Right atrium auricular region (tissue), 2 donors: ENCODE results near the gene BICRA. TPM values are rescaled to one million over a fixed set of nuclear protein-coding genes. Genes with fewer than 3 reads are reported as not detected.
A peak's percentile ranks its signal among the peaks of the same experiment; 100 is the strongest.
"Not testable (repeated sequence)": the region's sequence is repeated elsewhere in the genome, so short reads cannot be mapped to it uniquely, and the experiment has no call there.

Experiments
- DNase-seq: peaks from one replicate; pipeline ENCODE4 v3.0.0-alpha.2; 2019; ENCODE audit warnings: low spot score
- H3K27ac ChIP-seq, 2 donors: fragments of 200-600 bp; sonication (generic); 1 replicate in 1 of 2; 2 replicates in 1 of 2; pipeline ENCODE4 v1.5.1; 2016 to 2019
- H3K27me3 ChIP-seq, 2 donors: fragments of 200-600 bp; sonication (generic); one replicate each; pipeline versions ENCODE4 v1.5.1 to v1.6.0; 2017 to 2019
- H3K36me3 ChIP-seq: fragments of 200-600 bp; sonication (generic); one replicate; pipeline ENCODE4 v1.5.1; 2016
- H3K4me1 ChIP-seq, 2 donors: fragments of 200-600 bp; sonication (generic); one replicate each; pipeline versions ENCODE4 v1.5.1 to v1.6.0; 2017 to 2019
- H3K4me3 ChIP-seq, 2 donors: fragments of 200-600 bp; sonication (generic); 1 replicate in 1 of 2; 2 replicates in 1 of 2; pipeline ENCODE4 v1.5.1; 2017 to 2019; ENCODE audit warnings: mild to moderate bottlenecking in 1 of 2, moderate library complexity in 1 of 2
- H3K9me3 ChIP-seq, 2 donors: fragments of 200-600 bp; sonication (generic); one replicate each; pipeline ENCODE4 v1.5.1; 2019
- total RNA-seq, 2 donors: library from RNA; depleted of rRNA; stranded (reverse); fragments of >200 nt; gene quantifications; one replicate each; pipeline ENCODE4 v1.1.0, GENCODE V29; 2016
- TF ChIP-seq, protein P1 (sequence below), 2 donors: fragments of 200-600 bp; sonication (generic); IDR thresholded peaks; one replicate each; pipeline ENCODE4 v1.5.1; 2019; ENCODE audit warnings: antibody characterized with exemption in 2 of 2

Gene BICRA
- total RNA-seq, 2 donors from 2014 or later: 7.0 to 12.6 TPM

DNA sequence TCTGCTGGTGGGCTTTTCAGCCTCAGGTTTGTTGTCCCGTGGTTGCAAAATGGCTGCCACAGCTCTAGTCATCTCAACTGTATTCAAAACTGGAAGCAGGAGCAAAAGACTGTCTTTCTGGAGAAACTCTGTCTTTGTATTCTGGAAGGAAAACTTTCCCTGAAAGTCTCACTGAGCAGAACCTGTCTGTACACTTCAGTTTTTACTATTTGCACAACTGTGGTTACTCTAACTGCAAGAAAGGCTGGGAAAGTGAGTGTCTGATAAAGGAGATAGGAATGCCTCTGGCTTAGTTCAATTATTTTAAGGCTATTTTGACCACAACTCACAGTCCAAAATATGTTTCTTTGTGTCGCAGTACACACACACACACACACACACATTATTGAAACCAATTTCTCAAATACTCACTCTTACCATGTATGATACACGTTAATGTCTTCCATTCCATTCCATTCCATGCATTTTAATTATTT is 54.5 kb downstream of the BICRA start:
- no peaks in the 10 kb centered on the region for H3K36me3 ChIP-seq
- no peaks in the 10 kb centered on the region for H3K27me3 ChIP-seq
- TF ChIP-seq, protein P1, sequence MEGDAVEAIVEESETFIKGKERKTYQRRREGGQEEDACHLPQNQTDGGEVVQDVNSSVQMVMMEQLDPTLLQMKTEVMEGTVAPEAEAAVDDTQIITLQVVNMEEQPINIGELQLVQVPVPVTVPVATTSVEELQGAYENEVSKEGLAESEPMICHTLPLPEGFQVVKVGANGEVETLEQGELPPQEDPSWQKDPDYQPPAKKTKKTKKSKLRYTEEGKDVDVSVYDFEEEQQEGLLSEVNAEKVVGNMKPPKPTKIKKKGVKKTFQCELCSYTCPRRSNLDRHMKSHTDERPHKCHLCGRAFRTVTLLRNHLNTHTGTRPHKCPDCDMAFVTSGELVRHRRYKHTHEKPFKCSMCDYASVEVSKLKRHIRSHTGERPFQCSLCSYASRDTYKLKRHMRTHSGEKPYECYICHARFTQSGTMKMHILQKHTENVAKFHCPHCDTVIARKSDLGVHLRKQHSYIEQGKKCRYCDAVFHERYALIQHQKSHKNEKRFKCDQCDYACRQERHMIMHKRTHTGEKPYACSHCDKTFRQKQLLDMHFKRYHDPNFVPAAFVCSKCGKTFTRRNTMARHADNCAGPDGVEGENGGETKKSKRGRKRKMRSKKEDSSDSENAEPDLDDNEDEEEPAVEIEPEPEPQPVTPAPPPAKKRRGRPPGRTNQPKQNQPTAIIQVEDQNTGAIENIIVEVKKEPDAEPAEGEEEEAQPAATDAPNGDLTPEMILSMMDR (IDR thresholded peaks at IDR 0.05): no peak
- no peak for DNase-seq
- no peaks in the 10 kb centered on the region for H3K9me3 ChIP-seq
- peaks cover 0 to 90% of the 10 kb centered on the region in 2 donors for H3K4me1 ChIP-seq
- peak overlapping the region; percentile 95 to 99 for H3K27ac ChIP-seq
- no peak overlapping the region for H3K4me3 ChIP-seq

GRCh38 chr19:47663911-47664771 is 55.2 kb downstream of the BICRA start:
- Histone ChIP-seq H3K27me3 (no peaks in the 10 kb centered on the region), H3K4me1 (peaks cover 0 to 87% of the 10 kb centered on the region in 2 donors), H3K27ac (peak overlapping the region; percentile 95 to 99), H3K4me3 (no peak overlapping the region), H3K36me3 (no peaks in the 10 kb centered on the region), H3K9me3 (no peaks in the 10 kb centered on the region)
- DNase-seq: peak; percentile 95
- TF ChIP-seq, protein P1 (IDR thresholded peaks at IDR 0.05): no peak

DNA sequence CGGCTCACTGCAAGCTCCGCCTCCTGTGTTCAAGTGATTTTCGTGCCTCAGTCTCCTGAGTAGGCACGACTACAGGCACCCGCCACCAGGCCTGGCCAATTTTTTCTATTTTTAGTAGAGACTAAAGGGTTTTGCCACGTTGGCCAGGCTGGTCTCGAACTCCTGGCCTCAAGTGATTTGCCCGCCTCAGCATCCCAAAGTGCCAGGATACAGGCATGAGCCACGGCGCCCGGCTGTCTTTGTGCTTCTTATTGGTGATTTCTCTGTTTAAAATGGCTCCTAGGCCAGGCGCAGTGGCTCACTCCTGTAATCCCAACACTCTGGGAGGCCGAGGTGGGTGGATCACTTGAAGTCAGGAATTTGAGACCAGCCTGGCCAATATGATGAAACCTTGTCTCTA is 59.6 kb downstream of the BICRA start:
- H3K27me3 ChIP-seq, H3K9me3 ChIP-seq, H3K4me3 ChIP-seq, DNase-seq, H3K27ac ChIP-seq: not testable (repeated sequence)
- H3K36me3 ChIP-seq: peaks cover 22% of the 10 kb centered on the region
- H3K4me1 ChIP-seq: peaks cover 0 to 49% of the 10 kb centered on the region in 2 donors

DNA sequence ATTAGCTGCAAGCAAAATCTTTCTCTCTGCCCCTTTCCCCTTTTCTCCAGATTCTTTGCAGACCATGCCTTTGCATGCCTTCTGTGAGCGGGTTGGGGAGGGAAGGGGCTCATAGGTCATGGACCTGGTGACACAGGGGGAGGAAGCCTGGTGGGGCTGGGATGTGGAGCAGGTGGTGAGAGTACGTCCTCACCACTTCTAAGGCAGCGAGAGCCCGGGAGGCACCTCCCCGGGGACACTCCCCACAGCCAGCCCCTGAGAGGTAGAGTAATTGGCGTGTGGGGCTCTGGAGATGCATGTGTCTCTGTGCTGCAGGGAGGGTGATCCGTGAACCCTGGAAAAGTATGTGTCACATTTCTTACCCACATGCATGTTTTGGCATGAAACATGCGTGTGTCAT is 61.8 kb downstream of the BICRA start:
- TF ChIP-seq, protein P1 (IDR thresholded peaks at IDR 0.05): no peak
- Histone ChIP-seq H3K27ac (no peak overlapping the region), H3K9me3 (no peaks in the 10 kb centered on the region), H3K4me3 (no peak overlapping the region), H3K36me3 (peaks cover 40% of the 10 kb centered on the region), H3K27me3 (no peaks in the 10 kb centered on the region), H3K4me1 (peaks cover 0 to 29% of the 10 kb centered on the region in 2 donors)
- no peak for DNase-seq

DNA sequence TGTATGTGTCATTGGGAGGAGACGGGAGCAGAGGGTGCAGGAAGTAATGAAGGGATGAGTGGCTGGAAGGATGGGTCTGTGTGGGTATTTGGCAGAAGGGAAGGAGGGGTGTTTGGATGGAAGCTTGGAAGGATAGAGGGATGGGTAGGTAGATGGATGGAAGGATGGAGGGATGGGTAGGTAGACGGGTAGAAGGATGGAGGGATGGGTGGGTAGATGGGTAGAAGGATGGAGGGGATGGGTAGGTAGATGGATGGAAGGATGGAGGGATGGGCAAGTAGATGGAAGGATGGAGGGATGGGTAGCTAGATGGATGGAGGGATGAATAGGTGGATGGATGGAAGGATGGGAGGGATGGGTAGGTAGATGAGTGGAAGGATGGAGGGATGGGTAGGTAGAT is 62.6 kb downstream of the BICRA start:
- no peak for DNase-seq
- H3K27me3 ChIP-seq: no peaks in the 10 kb centered on the region
- TF ChIP-seq, protein P1 (IDR thresholded peaks at IDR 0.05): no peak
- peaks cover 40% of the 10 kb centered on the region for H3K36me3 ChIP-seq
- no peak overlapping the region for H3K4me3 ChIP-seq
- no peaks in the 10 kb centered on the region for H3K9me3 ChIP-seq
- no peak overlapping the region for H3K27ac ChIP-seq
- H3K4me1 ChIP-seq: peaks cover 0 to 22% of the 10 kb centered on the region in 2 donors

DNA sequence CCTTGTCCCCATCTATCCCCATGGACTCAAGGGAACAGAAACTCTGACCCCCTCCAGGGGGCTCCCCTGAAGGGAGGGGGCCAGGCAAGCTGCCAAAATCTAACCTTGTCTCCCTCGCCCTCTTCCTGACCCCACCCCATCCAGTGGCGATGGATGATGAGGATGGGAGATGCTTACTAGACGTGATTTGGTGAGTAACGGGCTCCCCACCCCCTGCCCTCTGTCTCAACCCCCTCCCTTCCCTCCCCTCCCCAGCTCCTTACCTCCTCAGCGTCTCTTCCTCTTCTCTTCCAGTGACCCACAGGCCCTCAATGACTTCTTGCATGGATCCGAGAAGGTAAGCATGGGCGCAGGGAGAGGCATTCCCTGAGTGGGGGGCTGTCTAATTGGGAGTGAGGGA is 64.5 kb downstream of the BICRA start:
- Histone ChIP-seq H3K4me3 (no peak overlapping the region), H3K9me3 (no peaks in the 10 kb centered on the region), H3K27me3 (no peaks in the 10 kb centered on the region), H3K36me3 (peaks cover 53% of the 10 kb centered on the region), H3K27ac (no peak overlapping the region), H3K4me1 (peaks cover 0 to 4% of the 10 kb centered on the region in 2 donors)
- no peak for DNase-seq
- TF ChIP-seq, protein P1 (IDR thresholded peaks at IDR 0.05): no peak
